NT2/D1 (cell line): ENCODE measurements around the gene SDHA.

ENCODE experiments used
- DNase-seq: peaks from one replicate; pipeline ENCODE4 v3.0.0-alpha.2; 2011; ENCODE audit warnings: low read depth, low spot score
- H3K27me3 ChIP-seq: 2 replicates; pipeline ENCODE4 v1.6.0; 2011; ENCODE audit warnings: mild to moderate bottlenecking; ENCODE audit not compliant: insufficient read length, insufficient read depth
- H3K36me3 ChIP-seq: 2 replicates; pipeline ENCODE4 v1.6.1; 2011; ENCODE audit warnings: mild to moderate bottlenecking, low read length, mixed read lengths; ENCODE audit not compliant: insufficient read depth, insufficient read length
- H3K4me1 ChIP-seq: 2 replicates; pipeline ENCODE4 v1.5.1; 2011; ENCODE audit not compliant: insufficient read depth, insufficient read length
- H3K4me3 ChIP-seq: 2 replicates; pipeline ENCODE4 v1.5.1; 2011; ENCODE audit warnings: low read depth; ENCODE audit not compliant: insufficient read length
- H3K9ac ChIP-seq: 2 replicates; pipeline ENCODE4 v1.6.0; 2011; ENCODE audit warnings: low read depth; ENCODE audit not compliant: insufficient read length
- H3K9me3 ChIP-seq: 2 replicates; pipeline ENCODE4 v1.5.1; 2011; ENCODE audit warnings: mild to moderate bottlenecking, low read length; ENCODE audit not compliant: insufficient read depth
- SUZ12 ChIP-seq: IDR thresholded peaks from 2 replicates; pipeline ENCODE4 v1.6.1; 2011; ENCODE audit not compliant: insufficient read length, insufficient read depth; ENCODE audit errors: extremely low read depth
- YY1 ChIP-seq: IDR thresholded peaks from 2 replicates; pipeline ENCODE4 v1.6.1; 2011; ENCODE audit not compliant: insufficient read length, insufficient read depth
- ZNF274 ChIP-seq: IDR thresholded peaks from 2 replicates; pipeline ENCODE4 v1.6.1; 2011; ENCODE audit warnings: mild to moderate bottlenecking, low read depth, low read length

Gene SDHA

GRCh38 chr5:199197-199949, 18.7 kb upstream of the SDHA start:
- Histone ChIP-seq H3K36me3 (peaks cover 25% of the 10 kb centered on the region), H3K27me3 (no peaks in the 10 kb centered on the region), H3K4me3 (no peak overlapping the region), H3K9ac (no peak overlapping the region), H3K9me3 (no peaks in the 10 kb centered on the region), H3K4me1 (no peaks in the 10 kb centered on the region)
- no peak for DNase-seq
- no peak for TF ChIP-seq ZNF274

DNA sequence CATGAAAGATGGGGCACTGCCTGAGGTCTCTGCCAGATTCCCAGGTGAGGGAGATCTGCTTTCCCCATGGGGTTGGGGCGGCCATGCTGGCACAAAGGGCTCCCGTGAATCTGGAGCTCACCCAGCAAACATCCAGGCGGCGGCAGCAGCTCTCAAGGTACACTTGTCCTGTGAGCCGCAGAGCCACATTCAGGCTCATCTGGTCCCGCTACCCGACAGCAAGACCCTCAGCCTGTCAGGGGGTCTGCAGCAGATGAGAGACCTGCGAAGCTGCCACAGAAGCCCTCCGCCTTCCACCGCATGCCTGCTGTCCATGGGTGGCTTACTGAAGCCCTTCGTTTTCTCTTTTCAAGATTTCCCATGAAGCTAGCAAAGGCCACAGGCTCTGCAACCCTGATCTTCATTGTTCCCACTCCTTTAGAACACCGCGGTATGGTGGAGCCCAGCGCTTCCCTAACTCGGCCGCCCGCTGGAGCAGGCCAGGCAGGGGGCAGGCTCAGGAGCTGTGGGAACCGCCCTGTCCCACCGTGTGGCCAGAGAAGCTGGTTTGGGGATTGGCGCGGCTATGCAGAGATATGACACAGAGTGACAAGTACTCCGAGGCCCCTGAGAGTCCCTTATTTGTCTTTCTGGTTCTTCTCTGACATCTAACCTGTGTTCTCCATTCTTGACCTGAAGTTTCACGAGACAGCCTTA, 18.0 kb upstream of the SDHA start:
- Histone ChIP-seq H3K36me3 (peaks cover 32% of the 10 kb centered on the region), H3K27me3 (no peaks in the 10 kb centered on the region), H3K9me3 (no peaks in the 10 kb centered on the region), H3K4me3 (no peak overlapping the region), H3K9ac (no peak overlapping the region), H3K4me1 (no peaks in the 10 kb centered on the region)
- TF ChIP-seq ZNF274 (no peak), SUZ12 (no peak), YY1 (no peak)
- no peak for DNase-seq

- TF ChIP-seq SUZ12 = no peak
- no peak for TF ChIP-seq ZNF274
- no peak for TF ChIP-seq YY1
- Histone ChIP-seq H3K4me3 (no peak overlapping the region), H3K9me3 (no peaks in the 10 kb centered on the region), H3K36me3 (peaks cover 41% of the 10 kb centered on the region), H3K4me1 (no peaks in the 10 kb centered on the region), H3K9ac (no peak overlapping the region), H3K27me3 (no peaks in the 10 kb centered on the region)
- no peak for DNase-seq
Observed at GRCh38 chr5:200985-201384, 17.1 kb upstream of the SDHA start.

DNA sequence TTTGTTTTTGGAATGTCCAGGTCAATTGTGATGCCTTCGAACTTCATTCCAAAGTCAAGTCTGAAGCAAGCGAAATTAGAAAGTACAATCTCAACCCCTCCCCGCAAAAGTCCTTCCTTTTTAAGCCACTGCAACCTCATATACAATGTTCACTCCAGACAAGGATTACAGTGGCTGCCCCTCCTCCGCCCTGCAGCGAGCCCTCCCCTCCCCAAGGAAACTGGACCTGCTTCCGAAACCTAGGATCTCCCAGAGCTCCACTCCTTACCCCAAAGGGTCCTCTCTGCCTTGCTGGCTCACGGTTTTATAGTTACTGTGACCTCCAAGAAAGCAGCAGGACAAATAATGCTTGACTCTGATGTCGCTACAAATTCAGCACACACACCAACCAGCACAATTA, 16.4 kb upstream of the SDHA start:
- Histone ChIP-seq H3K27me3 (no peaks in the 10 kb centered on the region), H3K9ac (no peak overlapping the region), H3K4me1 (no peaks in the 10 kb centered on the region), H3K4me3 (no peak overlapping the region), H3K9me3 (no peaks in the 10 kb centered on the region), H3K36me3 (peaks cover 44% of the 10 kb centered on the region)
- TF ChIP-seq SUZ12 (no peak), ZNF274 (no peak), YY1 (no peak)
- DNase-seq = no peak

DNA sequence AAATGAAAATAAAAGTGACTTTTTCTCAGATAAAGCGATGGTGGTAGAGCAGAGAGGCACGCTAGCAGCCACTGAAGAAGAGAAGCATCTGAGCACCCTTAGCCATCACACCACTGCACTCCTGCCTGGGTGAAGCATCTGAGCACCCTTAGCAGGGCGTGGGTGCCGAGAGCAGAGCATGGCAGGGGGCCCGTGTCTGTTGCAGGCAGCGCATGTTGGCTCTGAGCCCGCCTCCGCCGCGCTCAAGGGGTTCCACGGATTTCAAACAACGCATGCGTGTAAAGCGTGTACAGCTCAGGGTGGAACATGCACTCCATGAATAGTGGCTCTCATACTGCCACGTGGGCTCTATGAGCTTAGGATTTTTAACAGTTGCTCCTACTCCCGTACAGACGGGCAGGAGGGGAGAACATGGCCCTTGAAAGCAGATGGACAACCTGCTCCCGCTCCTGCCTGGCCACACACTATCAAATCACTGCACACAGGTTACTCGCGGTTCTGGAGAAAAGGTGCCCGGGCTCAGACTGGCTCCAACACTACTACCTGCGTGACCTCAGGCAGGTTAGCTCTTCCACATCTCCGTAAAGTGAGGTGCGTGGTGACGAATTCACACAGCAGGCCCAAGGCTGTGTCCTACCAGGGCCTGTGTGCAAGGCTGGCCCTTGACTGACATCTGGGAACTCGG, 14.7 kb upstream of the SDHA start:
- H3K27me3 ChIP-seq = no peaks in the 10 kb centered on the region
- TF ChIP-seq ZNF274 (no peak), YY1 (no peak), SUZ12 (no peak)
- H3K4me1 ChIP-seq = no peaks in the 10 kb centered on the region
- H3K9me3 ChIP-seq = no peaks in the 10 kb centered on the region
- DNase-seq = no peak
- H3K36me3 ChIP-seq = peaks cover 44% of the 10 kb centered on the region
- H3K9ac ChIP-seq = no peak overlapping the region
- no peak overlapping the region for H3K4me3 ChIP-seq

DNA sequence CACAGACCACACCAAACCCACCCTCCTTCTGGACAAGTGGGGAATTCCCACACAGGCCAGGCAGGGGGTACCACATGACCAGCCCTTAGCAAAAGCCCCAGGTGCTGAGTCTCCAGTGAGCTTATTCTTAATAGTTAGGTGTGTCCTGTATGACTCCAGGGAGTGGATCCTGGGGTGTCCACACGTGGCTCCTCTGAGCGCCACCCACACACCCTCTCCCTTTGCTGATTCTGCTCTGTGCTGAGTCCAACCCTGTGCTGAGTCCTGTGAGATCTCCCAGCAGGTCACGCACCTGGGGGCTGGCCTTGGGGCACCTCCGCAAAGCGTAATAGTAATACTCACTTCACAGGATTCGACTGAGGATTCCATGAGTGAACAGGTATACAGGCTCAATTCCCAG, 14.1 kb upstream of the SDHA start:
- H3K27me3 ChIP-seq = no peaks in the 10 kb centered on the region

GRCh38 chr5:204462-204861, 13.7 kb upstream of the SDHA start:
- no peak for DNase-seq
- Histone ChIP-seq H3K9me3 (no peaks in the 10 kb centered on the region), H3K36me3 (peaks cover 38% of the 10 kb centered on the region), H3K4me3 (no peak overlapping the region), H3K27me3 (no peaks in the 10 kb centered on the region), H3K4me1 (no peaks in the 10 kb centered on the region), H3K9ac (no peak overlapping the region)
- TF ChIP-seq ZNF274 (no peak), YY1 (no peak), SUZ12 (no peak)

More for the DNA sequence above, 14.1 kb upstream of the SDHA start:
- Histone ChIP-seq H3K9me3 (no peaks in the 10 kb centered on the region), H3K36me3 (peaks cover 41% of the 10 kb centered on the region), H3K4me1 (no peaks in the 10 kb centered on the region), H3K9ac (no peak overlapping the region), H3K4me3 (no peak overlapping the region)
- no peak for TF ChIP-seq YY1
- TF ChIP-seq ZNF274 = no peak
- no peak for TF ChIP-seq SUZ12
- no peak for DNase-seq
